Prostate gland (tissue), 2 donors: Measurements from ENCODE around the gene ANTKMT.

Experiments used
- CTCF ChIP-seq, 4 experiments: fragments of 200-600 bp in 2 of 4; fragments of 450-650 bp in 2 of 4; sonication (generic) in 2 of 4; IDR thresholded peaks; 1 replicate in 3 of 4; 2 replicates in 1 of 4; pipeline ENCODE4 v1.5.1; 2016 to 2019; ENCODE audit warnings: antibody characterized with exemption in 4 of 4, mild to moderate bottlenecking in 2 of 4, moderate library complexity in 2 of 4
- POLR2A ChIP-seq: fragments of 450-650 bp; IDR thresholded peaks from one replicate; pipeline ENCODE4 v1.6.1; 2016; ENCODE audit warnings: antibody characterized with exemption, mild to moderate bottlenecking
- POLR2AphosphoS5 ChIP-seq: sonication (generic); formaldehyde crosslinking; IDR thresholded peaks from one replicate; pipeline ENCODE4 v1.6.1; 2017; ENCODE audit warnings: antibody characterized with exemption

- TF ChIP-seq CTCF (IDR thresholded peaks at IDR 0.05) (no peak), POLR2A (no peak), POLR2AphosphoS5 (no peak)
These were observed 12.0 kb upstream of the ANTKMT start for GRCh38 chr16:708959-709358.
